Iris pigment epithelial cell (primary cell): ENCODE results near the gene PTGS2.
A peak's percentile ranks its signal among the peaks of the same experiment; 100 is the strongest.
"Not testable (repeated sequence)": the region's sequence is repeated elsewhere in the genome, so short reads cannot be mapped to it uniquely, and the experiment has no call there.

Source experiments
- DNase-seq: peaks from one replicate; pipeline ENCODE4 v3.0.0-alpha.2; 2011; ENCODE audit warnings: low read depth

PTGS2 gene

GRCh38 chr1:186670297-186671135, 9.7 kb downstream of the PTGS2 start:
- DNase-seq, result no peak

GRCh38 chr1:186669784-186670183, 10.4 kb downstream of the PTGS2 start:
- not testable (repeated sequence) for DNase-seq

- DNase-seq, result not testable (repeated sequence)
Observed at GRCh38 chr1:186664217-186664616, 16.0 kb downstream of the PTGS2 start.

GRCh38 chr1:186662752-186663151, 17.5 kb downstream of the PTGS2 start:
- DNase-seq, result peak; percentile 89

GRCh38 chr1:186659890-186660341, 20.3 kb downstream of the PTGS2 start:
- DNase-seq, result no peak

GRCh38 chr1:186658999-186659398, 21.2 kb downstream of the PTGS2 start:
- no peak for DNase-seq

GRCh38 chr1:186657481-186657880, 22.7 kb downstream of the PTGS2 start:
- DNase-seq, result no peak

- no peak for DNase-seq
Observed at GRCh38 chr1:186655876-186656275, 24.3 kb downstream of the PTGS2 start.

- no peak for DNase-seq
Observed at GRCh38 chr1:186654741-186655140, 25.5 kb downstream of the PTGS2 start.

GRCh38 chr1:186653312-186653711, 26.9 kb downstream of the PTGS2 start:
- DNase-seq, result no peak

GRCh38 chr1:186648613-186649012, 31.6 kb downstream of the PTGS2 start:
- DNase-seq, result peak; percentile 26

GRCh38 chr1:186647985-186648384, 32.2 kb downstream of the PTGS2 start:
- not testable (repeated sequence) for DNase-seq

GRCh38 chr1:186643614-186644013, 36.6 kb downstream of the PTGS2 start:
- peak; percentile 71 for DNase-seq

- DNase-seq, result not testable (repeated sequence)
Observed at GRCh38 chr1:186637567-186637966, 42.7 kb downstream of the PTGS2 start.

GRCh38 chr1:186636786-186637185, 43.4 kb downstream of the PTGS2 start:
- DNase-seq, result no peak

GRCh38 chr1:186634511-186634910, 45.7 kb downstream of the PTGS2 start:
- DNase-seq, result no peak

- no peak for DNase-seq
Observed at GRCh38 chr1:186633116-186633515, 47.1 kb downstream of the PTGS2 start.

- no peak for DNase-seq
Observed at GRCh38 chr1:186629341-186629740, 50.9 kb downstream of the PTGS2 start.

GRCh38 chr1:186628910-186629309, 51.3 kb downstream of the PTGS2 start:
- no peak for DNase-seq

- DNase-seq, result no peak
Observed at GRCh38 chr1:186627019-186627418, 53.2 kb downstream of the PTGS2 start.

- DNase-seq, result peak; percentile 30
Observed at GRCh38 chr1:186626356-186626932, 53.8 kb downstream of the PTGS2 start.

GRCh38 chr1:186623551-186623950, 56.7 kb downstream of the PTGS2 start:
- no peak for DNase-seq
